HFFc6 (cell line): ENCODE measurements around the gene COPS4. TPM values are rescaled to one million over a fixed set of nuclear protein-coding genes. Genes with fewer than 3 reads are reported as not detected.

Experiments
- DNase-seq: peaks from one replicate; pipeline ENCODE4 v3.0.0-alpha.2; 2018
- H3K27ac Mint-ChIP-seq: 2 replicates; pipeline ENCODE4 v1.8.0; 2020; ENCODE audit warnings: mild to moderate bottlenecking, mixed read lengths
- H3K27me3 Mint-ChIP-seq: 2 replicates; pipeline ENCODE4 v1.8.0; 2021; ENCODE audit warnings: mild to moderate bottlenecking, moderate library complexity, mixed read lengths; ENCODE audit not compliant: insufficient read depth
- H3K36me3 Mint-ChIP-seq: 2 replicates; pipeline ENCODE4 v1.8.0; 2021; ENCODE audit warnings: low read depth, mixed read lengths
- H3K4me1 Mint-ChIP-seq: 2 replicates; pipeline ENCODE4 v1.8.0; 2020; ENCODE audit warnings: low read depth, mixed read lengths
- H3K4me3 Mint-ChIP-seq: 2 replicates; pipeline ENCODE4 v1.8.0; 2020; ENCODE audit warnings: mild to moderate bottlenecking, moderate library complexity, mixed read lengths
- H3K9me3 Mint-ChIP-seq: 2 replicates; pipeline ENCODE4 v1.8.0; 2020; ENCODE audit warnings: mild to moderate bottlenecking, mixed read lengths
- total RNA-seq, 6 experiments: library from RNA; stranded (reverse); fragmentation: NEBNext Ultra II Directional; extraction: Animal tissue kit (Norgen Biotek cat#: 25700); gene quantifications; 2 replicates in 1 of 6; 3 replicates in 5 of 6; pipeline ENCODE4 v1.2.3, GENCODE V29; 2021
- TF ChIP-seq, protein P1 (sequence below): fragments of 200-600 bp; sonication (generic); IDR thresholded peaks from 2 replicates; pipeline ENCODE4 v1.5.0; 2021; ENCODE audit warnings: antibody characterized with exemption, mild to moderate bottlenecking

Gene COPS4
- total RNA-seq, 6 experiments from 2014 or later = 56.4 to 73.6 (median 69.2) TPM

DNA sequence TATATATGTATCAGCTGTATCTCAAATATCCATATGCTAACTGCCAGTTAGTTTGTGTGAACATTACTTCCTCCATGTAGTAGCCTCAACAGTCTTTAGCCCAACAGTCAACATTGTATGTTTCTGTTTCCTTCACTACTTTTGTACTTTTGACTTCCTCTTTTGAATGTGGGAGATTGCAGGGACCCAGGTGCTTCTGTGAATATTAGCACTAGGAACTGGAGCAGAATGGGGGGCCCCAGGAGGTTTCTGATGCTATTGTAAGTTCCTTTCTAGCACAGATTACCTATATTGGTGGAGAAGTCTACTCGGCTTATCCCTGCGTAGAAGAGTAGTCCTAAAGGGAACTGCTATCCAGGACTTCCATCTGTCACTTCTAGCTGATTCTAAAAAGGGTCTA lies 77.2 kb downstream of the COPS4 start:
- TF ChIP-seq, protein P1, sequence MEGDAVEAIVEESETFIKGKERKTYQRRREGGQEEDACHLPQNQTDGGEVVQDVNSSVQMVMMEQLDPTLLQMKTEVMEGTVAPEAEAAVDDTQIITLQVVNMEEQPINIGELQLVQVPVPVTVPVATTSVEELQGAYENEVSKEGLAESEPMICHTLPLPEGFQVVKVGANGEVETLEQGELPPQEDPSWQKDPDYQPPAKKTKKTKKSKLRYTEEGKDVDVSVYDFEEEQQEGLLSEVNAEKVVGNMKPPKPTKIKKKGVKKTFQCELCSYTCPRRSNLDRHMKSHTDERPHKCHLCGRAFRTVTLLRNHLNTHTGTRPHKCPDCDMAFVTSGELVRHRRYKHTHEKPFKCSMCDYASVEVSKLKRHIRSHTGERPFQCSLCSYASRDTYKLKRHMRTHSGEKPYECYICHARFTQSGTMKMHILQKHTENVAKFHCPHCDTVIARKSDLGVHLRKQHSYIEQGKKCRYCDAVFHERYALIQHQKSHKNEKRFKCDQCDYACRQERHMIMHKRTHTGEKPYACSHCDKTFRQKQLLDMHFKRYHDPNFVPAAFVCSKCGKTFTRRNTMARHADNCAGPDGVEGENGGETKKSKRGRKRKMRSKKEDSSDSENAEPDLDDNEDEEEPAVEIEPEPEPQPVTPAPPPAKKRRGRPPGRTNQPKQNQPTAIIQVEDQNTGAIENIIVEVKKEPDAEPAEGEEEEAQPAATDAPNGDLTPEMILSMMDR = no peak
- H3K9me3 Mint-ChIP-seq = no peaks in the 10 kb centered on the region
- H3K27ac Mint-ChIP-seq = peak overlapping the region; percentile 80
- H3K27me3 Mint-ChIP-seq = no peaks in the 10 kb centered on the region; the same call in 1 of the 2 replicates
- no peaks in the 10 kb centered on the region for H3K36me3 Mint-ChIP-seq
- H3K4me1 Mint-ChIP-seq = peaks cover 65% of the 10 kb centered on the region
- DNase-seq = no peak
- H3K4me3 Mint-ChIP-seq = peak overlapping the region; percentile 52; the same call in 1 of the 2 replicates

DNA sequence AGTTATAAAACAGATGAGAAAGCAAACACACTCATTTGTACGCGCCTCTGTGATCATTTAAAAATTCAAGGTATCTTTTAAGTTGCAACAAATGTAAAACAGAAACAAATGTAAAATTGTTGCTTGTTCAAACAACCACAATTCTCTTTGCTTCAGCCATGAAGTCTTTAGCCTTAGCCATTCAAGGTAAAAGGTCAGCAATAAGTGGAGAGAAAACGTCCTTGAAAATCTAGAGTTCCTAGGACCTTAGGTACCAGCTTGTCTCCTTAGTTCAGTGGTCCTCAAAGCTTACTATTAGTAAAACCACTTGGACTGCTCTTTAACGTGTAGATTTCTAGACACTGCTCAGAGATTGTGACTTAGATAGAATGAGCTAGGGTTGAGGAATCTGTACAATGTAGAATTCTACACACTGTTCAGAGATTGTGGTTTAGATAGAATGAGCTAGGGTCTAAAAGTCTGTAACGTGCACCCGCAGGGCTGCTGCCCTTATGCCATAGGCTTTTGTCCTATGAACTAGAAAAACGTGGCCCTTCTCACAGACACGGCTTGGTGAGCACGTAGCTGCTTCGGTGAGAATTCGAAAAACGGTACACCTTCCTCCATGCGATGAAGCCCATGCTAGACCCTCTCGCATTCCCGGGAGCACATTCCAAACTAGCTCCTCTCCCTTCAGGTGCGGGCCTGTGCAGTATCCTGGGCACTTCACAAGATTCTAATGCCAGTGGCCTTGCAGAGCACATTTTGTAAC lies 77.9 kb downstream of the COPS4 start:
- Mint-ChIP-seq H3K9me3 (no peaks in the 10 kb centered on the region), H3K27ac (peak overlapping the region; percentile 80), H3K27me3 (no peaks in the 10 kb centered on the region; the same call in 1 of the 2 replicates), H3K4me1 (peaks cover 65% of the 10 kb centered on the region), H3K36me3 (no peaks in the 10 kb centered on the region), H3K4me3 (peak overlapping the region; percentile 63)
- TF ChIP-seq, protein P1 = no peak
- peak; percentile 82 for DNase-seq

DNA sequence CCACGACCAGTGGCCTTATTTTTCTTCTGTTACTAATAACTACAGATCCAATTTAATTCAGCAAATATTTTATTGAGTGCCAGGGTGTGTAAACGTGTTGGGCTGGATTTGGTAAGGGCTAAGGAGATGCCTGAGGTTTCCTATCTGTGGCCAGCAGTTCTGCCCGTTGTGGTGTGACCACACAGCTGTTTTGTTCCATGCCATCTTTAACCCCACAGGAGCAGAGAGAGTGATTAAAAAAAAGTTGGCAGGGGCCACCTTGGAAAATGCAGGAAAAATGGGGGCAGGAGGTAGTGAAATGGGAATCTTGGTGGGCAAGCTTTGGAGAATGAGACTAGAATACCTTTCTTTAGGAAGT lies 78.4 kb downstream of the COPS4 start:
- Mint-ChIP-seq H3K36me3 (no peaks in the 10 kb centered on the region), H3K4me3 (peak overlapping the region; percentile 63), H3K9me3 (no peaks in the 10 kb centered on the region), H3K27me3 (no peaks in the 10 kb centered on the region; the same call in none of the 2 replicates), H3K4me1 (peaks cover 65% of the 10 kb centered on the region), H3K27ac (peak overlapping the region; percentile 80)
- DNase-seq = peak; percentile 19
- TF ChIP-seq, protein P1 = no peak

DNA sequence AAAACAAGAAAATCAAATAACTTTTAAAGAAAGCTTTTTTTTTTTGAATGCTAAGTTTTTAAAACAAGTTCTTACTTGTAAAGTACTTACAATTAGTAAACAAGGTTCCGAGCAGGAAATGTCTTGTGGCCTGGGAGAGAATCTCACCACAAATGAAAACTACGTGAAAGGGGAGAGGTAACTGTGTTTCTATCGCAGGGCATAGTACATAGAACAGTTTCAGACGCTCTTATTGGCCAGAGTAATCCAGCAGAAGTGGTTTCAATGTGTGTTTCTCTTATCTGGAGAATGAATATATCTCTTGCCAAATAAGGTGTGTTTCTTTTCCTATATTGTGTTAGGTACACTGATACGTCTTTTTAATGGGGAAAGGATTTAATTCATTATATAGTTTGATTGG lies 79.6 kb downstream of the COPS4 start, which contains the start of gene PLAC8:
PLAC8 (minus strand) TSS at position 154 of the 400 bp plus-strand sequence. CDS start 6,808 bp downstream, outside the sequence.
- H3K4me1 Mint-ChIP-seq = peaks cover 63% of the 10 kb centered on the region
- TF ChIP-seq, protein P1 = no peak
- H3K36me3 Mint-ChIP-seq = no peaks in the 10 kb centered on the region
- DNase-seq = no peak
- no peaks in the 10 kb centered on the region; the same call in 1 of the 2 replicates for H3K27me3 Mint-ChIP-seq
- H3K27ac Mint-ChIP-seq = peak within 1 kb of the TSS; percentile 80
- H3K4me3 Mint-ChIP-seq = peak within 1 kb of the TSS; percentile 63
- no peaks in the 10 kb centered on the region for H3K9me3 Mint-ChIP-seq

DNA sequence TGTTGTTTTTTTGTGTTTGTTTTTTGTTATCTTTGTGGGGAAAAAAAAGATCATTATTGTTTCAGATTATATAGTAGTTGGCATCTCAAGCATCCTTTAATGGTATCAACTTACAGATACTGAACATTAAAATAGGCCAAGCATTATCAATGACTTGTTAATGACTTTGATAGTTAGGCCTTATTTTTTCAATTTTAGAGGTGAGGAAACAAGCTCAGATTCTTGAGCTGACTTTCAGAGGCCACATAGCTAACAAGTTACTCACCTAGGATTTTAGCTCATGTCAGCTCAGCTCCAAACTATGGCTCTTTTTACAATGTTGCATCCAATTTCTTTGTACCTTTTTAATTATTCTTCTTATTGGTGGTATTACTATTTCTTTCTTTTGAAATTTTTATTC lies 80.0 kb downstream of the COPS4 start:
- DNase-seq = peak; percentile 48
- Mint-ChIP-seq H3K4me1 (peaks cover 63% of the 10 kb centered on the region), H3K9me3 (no peaks in the 10 kb centered on the region), H3K36me3 (no peaks in the 10 kb centered on the region), H3K4me3 (peak overlapping the region; percentile 37; the same call in 1 of the 2 replicates), H3K27me3 (no peaks in the 10 kb centered on the region; the same call in 1 of the 2 replicates), H3K27ac (peak overlapping the region; percentile 66)
- TF ChIP-seq, protein P1 = no peak
